HG02588 (cell line): ENCODE results near the gene SNHG17.
"Not testable (repeated sequence)": the region's sequence is repeated elsewhere in the genome, so short reads cannot be mapped to it uniquely, and the experiment has no call there.

Source experiments
- ATAC-seq: cut with Tn5 transposase; IDR thresholded peaks from one replicate; pipeline ENCODE4 v1.9.1; 2021; ENCODE audit warnings: mild to moderate bottlenecking, moderate library complexity; ENCODE audit not compliant: unreplicated experiment

SNHG17 gene

DNA sequence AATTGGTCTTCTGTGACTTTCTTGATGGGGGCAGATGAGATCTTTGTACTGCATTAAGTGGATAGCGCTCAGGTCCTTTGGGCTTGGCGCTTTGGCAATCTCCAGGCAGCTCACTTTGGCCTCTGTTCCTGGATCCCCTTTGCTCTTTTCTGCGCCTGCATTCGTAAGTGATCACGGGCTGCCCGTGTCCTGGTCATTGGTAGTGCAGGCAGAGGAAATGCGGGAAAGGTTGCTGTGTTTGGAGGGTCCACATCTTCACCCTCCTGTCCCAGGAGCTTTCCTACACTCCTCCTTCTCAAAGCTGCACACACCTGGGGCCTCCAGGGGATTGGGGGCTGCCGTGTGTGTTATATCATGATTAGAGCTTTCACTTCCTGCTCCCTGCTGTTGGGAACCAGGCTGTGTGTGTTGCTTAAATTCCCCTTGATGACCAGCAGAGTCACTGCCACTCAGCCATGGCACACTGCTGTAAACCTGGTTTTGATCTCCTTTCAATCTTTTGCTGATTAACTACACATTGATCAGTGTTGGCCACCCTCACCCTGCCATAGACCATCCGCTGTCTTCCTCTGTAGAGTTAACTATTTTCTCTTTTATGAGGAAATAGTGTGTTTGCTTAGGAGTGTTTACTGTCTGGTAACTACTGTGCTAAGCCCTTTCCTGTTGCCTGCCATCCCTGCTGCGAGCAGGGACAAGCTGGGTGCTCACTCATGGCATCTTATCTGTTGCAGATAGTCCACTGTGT, 13.0 kb upstream of the SNHG17 start:
- ATAC-seq, result no peak

DNA sequence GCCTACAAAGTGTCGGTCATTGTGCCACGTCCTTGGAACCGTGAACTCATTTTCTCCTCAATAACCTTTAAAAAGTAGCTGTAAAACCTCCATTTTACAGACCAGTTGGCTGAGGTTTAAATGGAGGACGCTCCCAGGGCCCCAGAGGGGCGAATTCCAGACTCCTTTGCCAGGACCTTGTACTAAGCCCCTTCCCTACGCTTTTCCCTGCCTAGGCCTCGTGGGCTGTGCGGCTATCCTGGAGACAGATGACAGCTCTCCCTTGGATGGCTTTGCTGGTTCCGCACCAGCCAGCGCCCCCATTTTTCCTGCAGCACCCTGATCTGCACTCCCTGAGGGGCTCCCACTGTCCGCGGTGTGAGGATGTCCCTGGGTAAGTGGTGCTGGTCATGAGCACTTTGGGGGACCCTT, 12.1 kb upstream of the SNHG17 start:
- ATAC-seq, result no peak

DNA sequence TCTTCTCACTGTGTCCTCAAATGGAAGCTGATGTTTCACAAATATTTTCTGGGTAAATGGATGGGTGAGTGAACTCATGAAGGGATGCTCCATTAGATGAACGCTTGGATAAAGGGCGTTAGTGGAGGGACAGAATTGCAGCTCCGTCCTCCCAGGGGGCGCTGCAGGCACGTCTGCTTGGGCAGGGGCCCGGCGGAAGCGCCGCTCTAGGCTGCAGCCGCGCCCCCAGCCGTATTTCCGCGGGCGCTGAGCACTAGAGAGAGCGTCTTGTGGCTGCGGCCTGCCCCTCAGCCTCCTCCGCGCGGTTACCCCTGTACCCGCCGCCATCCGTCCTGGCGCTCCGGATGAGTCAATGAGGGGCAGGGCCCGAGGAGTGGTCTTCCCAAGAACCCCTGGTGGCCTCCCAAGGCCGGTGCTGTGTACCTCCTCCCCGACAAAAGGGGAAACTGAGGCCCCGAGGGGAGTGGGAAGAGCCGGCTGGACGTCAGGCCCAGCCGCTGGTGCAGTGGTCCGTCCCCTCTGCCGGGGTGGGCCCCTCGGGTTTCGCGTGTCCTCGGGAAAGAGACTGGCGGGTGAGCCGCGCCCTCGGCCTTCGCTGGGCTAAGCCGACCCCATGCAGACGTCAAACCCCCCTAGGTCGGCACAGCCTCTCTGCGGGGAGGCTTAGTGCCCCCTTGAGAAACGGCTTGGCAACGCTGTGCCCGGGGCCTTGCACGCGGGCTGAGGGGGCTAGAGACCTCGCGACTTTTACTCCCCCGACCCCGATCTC, 11.5 kb upstream of the SNHG17 start:
- ATAC-seq, result peak; percentile 77

DNA sequence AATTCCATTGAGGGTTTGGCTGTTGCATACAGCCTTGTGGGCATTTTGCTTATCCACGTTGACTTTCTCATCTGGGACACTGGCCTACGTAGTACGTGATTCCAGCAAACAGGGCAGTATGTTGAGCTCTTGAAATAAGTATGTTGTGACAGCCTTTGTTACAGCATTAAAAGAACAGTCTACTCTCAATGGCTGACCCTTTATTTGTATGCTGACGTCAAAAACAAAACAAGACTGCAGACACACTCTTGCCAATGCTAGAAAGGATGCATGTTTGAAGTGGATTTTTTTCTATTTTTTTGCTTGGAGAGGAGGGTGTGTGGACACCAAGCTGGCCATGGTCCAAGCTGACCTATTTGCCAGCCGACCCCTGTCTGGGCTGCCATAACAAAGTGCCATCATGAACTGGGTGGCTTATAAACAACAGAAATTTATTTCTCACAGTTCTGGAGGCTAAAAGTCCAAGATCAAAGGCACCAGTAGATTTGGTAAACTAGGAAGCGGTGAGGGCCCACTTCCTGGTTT, 10.8 kb upstream of the SNHG17 start:
- no peak for ATAC-seq

DNA sequence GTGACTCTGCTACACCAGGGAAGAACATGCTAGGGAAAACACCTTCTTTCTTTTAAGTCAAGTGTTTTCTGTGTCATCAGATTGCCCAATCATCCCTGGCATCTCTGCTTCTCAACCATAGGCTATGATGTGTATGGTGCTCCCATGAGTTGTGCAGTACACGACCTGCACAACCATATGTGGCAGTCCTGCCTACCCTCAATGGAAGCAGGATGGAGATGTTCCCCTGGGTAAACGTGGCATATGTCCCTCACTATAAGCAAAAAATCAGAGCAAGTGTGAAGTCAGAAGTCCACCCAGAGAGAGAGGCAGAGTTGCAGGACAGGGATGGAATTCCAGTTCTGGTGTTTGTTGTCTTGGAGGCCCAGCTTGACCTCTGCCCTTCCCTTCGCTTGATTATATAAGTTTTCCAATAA, 10.3 kb upstream of the SNHG17 start:
- no peak for ATAC-seq

DNA sequence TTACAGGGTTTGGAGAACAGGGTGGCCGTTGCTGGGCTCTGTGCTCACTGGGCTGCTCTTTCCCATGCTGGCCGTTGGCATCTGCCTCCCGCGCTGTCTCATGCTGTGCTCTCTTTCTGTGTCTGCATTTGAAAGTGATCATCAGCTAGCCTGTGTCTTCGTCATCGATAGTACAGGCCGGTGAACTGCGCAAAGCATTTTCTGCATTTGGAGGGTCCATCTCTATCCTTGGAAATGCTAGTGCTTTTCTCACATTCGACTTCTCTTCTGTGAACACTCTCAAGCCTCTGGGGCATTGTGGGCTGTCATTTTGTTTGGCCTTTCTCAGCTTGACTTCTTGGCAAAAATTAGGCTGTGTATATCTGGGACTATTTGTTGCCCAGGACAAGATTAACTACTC, 6.8 kb upstream of the SNHG17 start:
- ATAC-seq, result no peak

DNA sequence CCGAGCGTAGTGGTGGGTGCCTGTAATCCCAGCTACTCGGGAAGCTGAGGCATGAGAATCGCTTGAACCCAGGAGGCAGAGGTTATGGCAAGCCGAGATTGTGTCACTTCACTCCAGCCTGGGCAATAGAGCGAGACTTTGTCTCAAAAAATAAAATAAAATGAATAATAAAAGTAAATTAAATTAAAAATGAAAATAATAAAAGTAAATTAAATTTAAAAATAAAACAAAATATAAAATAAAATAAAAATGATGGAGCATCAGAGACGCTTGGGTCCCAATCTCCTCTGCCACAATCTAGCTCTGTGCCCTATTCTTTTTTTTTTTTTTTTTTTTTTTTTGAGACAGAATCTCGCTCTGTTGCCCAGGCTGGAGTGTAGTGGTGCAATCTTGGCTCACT, 6.0 kb upstream of the SNHG17 start:
- ATAC-seq, result not testable (repeated sequence)

DNA sequence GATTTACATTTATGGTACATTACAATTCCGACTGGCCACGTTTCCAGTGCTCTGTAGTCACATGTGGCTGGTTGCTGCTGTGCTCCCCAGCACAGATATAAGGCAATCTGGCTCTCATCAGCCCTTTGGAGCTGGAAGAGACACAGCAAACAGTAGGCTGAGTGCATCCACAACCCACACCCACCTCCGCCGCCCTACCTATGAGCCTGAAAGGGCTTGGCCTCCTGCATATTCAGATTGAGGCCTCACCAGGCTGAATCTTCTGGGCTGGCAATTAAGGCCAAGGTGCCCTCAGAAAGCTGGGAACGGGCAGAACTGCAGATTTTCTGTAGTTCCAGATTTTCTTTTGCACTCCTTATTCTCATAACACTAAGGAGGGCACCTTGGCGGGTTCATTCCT, 2.7 kb upstream of the SNHG17 start:
- ATAC-seq, result no peak

DNA sequence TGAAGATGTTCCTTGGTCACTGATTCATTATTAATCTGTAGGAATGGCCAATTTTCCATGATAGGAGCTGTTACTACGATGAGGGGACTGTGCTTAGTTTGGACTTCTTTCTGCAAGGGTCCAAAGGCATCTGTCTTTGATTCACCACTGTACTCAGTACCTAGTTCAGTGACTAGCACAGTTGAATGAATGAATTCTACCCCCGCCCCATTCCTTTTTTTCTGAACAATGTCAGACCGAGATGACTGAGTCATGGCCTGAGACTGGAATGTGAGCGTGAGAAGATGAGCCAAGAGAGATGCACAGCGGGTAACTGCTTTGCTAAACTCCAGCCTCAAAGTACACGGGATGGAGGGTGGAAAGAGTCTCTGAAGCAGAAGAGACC, 419 bp upstream of the SNHG17 start:
- no peak for ATAC-seq

DNA sequence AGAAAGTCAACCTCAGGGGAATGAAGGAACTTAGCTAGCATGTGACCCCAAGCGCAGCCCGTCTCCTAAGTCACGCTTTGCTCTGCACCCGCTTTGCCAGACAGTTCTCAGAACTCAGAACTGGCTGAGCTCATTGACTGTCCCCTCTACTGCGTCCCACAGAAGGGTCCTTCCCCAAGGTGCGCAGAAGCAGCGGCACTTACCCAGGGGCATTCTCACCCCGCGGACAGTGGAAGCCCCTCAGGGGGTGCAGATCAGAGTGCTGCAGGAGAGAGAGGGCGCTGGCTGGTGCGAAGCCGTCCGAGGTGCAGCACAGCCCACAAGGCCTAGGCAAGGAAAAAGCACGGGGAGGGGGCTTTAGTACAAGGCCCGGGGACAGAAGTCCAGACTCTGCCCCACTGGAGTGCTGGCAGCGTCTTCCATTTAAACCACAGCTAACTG, 807 bp downstream of the SNHG17 start:
- no peak for ATAC-seq

DNA sequence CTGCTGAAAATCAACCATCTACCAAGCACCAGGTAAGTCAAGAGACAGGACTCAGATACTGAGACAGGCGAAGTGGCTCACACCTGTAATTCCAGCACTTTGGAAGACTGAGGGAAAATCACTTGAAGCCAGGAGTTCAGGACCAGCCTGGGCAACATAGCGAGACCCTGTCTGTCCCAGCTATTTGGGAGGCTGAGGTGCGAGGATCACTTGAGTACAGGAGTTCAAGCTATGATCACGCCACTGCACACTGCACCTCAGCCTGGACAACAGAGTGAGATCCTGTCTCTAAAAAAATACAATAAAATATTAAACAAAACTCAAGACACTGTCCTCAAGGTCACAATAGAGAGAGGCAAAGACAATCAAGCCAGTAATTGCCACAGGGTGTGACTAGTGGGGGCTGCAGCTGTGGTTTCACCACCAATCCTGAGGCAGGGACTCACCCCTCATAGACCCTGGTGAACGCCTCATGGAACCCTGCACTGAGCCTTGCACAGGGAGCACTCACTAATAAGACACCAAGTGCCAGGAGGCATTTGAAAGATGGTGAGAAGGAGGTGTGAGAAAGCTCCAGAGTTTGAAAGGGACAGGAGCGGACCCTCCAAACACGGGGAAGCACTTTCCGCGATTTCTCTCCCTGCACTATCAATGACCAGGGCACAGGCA, 1.7 kb downstream of the SNHG17 start:
- ATAC-seq, result no peak

DNA sequence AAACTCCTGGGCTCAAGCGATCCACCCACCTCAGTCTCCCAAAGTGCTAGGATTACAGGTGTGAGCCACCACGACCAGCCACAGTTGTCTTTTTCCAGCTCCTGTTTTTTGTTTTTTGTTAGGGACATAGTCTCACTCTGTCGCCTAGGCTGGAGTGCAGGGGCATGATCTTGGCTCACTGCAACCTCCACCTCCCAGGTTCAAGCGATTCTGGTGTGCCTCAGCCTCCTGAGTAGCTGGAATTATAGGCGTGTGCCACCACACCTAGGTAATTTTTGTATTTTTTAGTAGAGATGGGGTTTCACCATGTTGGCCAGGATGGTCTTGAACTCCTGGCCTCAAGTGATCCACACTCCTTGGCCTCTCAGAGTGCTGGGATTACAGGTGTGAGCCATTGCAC, 2.3 kb downstream of the SNHG17 start:
- not testable (repeated sequence) for ATAC-seq

DNA sequence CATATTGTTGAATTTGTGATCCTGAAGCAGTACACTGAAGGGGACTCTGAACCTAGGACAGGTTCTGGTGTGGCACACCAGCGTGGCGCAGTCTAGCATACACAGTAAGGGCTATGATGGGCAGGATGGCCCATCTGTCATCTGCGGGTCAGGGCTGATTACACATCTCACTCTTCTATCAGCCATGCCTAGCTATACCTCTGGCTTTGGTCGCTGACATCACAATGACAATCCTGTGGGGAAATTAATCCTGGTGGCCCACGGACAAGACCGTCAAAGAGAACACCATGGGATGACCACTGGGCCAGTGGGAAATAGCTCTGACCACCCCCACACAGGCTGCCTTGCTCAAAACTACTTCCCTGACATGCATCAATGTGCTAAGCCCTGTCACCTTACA, 2.8 kb downstream of the SNHG17 start:
- no peak for ATAC-seq

DNA sequence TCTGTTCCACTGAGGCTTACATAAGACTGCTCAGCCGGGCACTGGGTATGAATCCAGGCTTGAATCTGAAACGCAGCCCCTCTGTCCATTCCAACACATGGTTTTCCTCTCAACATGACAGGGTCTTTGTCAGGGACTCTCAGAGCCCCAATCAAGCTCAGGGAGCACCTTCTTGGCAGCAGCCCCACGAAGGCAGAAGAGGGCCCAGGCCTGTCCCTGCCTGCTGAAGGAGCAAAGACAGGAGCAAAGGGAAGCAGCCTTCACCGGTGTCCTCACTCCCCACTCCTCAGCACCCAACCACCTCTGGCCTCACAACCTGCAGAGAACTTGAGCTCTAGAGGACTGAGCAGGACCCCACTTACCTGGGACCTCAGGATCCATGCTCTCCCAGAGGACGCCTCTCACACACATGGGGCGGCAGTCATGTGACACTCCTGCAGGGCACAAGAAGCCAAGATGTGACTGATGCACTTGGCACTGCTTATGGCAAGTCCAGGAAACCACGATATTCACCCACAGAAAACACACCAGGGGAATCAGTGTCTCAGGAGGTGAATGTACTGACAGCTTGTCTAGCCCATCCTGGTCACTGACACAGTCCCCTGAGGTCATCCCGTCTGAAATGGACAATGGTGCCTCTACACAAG, 4.3 kb downstream of the SNHG17 start:
- no peak for ATAC-seq

DNA sequence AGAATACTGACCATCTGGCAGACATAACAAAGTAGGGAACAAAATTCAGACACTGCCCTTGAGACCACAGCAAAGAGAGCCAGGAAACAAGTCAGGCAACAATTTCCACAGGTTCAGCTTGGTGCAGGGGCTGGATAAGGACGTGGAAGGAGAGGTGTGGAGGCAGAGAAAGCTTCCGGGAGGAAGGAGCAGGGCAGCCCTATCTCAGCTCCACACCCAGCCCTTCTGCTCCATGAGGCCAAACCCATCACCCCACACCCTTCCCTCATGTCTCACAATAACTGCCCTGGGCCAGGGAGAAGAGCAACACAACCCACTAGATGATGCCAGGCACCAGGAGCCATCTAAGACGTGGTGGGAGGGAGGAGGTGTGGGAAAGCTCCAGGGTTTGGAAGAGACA, 5.8 kb downstream of the SNHG17 start:
- ATAC-seq, result no peak

DNA sequence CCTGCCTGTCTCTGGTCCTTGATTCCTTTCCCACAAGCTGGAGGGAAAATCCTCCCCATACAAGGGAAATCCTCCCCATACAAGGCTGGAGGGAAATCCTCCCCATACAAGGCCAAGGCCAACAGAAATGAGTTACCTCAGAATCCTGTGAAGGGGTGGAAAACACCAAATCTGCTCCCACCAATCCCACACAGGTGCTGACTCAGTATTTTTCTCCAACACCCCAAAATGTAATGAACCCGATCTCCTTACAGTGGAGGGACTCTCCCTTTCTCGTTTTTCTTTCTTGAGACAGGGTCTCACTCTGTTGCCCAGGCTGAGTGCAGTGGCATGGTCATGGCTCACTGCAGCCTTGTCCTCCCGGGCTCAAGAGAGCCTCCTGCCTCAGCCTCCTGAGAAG, 6.3 kb downstream of the SNHG17 start:
- ATAC-seq, result no peak

DNA sequence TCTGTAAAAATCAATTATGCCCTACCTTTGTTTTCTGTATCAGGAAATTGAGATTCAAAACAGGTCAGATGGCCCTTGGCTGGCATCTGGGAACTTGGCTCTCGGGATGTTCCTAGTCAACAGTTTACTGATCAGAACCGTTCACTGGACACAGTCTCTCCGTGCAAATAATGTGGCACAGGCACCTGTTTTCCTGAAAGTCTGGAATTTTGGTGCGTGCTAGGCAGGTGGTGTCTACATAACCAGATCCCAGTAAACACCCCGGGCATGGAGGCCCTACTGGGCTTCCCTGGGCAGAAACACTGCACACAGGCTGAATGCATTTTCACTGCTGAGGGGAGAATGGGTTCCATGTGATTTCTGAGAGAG, 7.5 kb downstream of the SNHG17 start:
- no peak for ATAC-seq

DNA sequence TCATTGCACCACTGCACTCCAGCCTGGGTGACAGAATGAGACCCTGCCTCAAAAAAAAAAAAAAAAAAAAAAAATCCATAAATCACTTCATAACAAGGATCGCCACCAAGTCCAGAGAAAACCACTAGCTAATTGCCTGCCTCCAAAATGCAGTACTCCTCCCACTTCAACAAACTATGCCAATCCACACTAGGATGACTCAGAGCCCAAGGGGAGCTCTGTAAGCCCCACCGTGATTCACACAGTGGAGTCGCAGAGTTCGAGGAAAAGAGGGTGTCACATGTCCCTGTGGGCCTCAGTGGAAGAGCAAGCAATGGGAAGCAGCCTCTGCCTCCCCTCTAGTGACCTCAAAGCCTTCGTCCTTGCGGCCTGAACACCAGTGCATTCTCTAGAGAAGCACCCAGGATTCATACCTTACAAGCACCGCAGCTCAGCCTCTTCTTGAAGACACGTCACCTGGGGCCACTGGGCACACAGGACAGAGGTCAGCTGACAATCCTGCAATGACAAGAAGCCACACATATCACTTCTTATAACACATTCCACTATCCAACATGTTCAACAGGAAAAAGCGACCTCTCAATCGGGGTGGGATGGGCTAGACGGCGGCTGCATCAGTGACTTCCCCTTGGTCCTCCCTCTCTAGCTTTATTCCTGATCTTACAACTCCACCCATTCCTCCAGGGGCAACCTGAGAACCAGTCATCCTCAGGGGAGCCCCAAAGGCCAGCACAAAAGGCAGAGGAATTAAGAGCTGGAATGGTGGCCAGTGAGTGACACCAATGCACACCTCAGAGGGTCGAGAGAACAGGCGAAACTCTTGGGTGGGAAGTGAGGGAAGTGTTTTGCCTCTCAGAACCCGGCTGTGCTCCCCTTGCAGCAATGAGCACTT, 8.9 kb downstream of the SNHG17 start:
- ATAC-seq, result no peak

DNA sequence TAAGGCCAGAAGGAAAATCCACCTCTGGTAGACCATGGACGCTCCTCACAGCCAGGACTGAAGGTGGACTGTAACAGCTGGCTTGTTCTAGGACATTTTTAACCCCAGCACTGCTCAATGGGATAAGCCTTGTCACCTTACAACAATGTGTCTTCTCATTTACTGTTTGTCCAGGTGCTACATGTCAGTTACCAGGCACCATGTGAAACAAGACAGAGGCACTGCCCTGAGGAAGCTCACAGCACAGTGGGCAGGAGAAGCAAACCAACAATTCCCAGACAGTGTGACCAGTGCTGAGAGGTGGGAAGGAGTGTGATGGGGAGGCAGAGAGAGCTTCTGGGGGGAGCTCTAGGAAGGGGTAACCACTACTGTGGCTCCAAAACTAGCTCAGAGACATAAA, 10.7 kb downstream of the SNHG17 start:
- ATAC-seq, result no peak

DNA sequence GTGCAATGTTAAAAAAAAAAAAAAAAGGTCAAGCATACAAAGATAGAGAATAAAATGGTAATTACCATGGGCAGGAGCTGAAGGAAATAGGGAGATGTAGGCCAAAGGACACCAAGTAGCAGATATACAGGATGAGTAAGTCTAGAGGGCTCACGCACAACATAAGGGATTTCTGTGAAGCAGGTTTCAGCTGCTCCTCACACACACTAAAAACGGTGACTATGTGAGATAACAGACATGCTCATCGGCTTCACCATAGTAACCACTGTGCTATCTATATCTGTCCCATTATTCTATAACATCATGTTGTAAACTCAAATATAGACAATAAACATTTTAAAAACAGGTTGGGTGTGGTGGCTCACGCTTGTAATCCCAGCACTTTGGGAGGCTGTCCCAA, 11.6 kb downstream of the SNHG17 start:
- no peak for ATAC-seq
